ENCODE measurements around the gene SLC26A4.
A peak's percentile ranks its signal among the peaks of the same experiment; 100 is the strongest.

SLC26A4 gene

GRCh38 chr7:107622894-107623293 is 37.7 kb upstream of the SLC26A4 start:
- no peak for DNase-seq (ENCODE audit: low spot score)
- in situ Hi-C loops (cut with MboI; ENCODE audit: low pct_unique_long_range_greater_than_20kb, low sequenced_read_pairs, unreplicated experiment) = no loop called here
- TF ChIP-seq, protein P1, sequence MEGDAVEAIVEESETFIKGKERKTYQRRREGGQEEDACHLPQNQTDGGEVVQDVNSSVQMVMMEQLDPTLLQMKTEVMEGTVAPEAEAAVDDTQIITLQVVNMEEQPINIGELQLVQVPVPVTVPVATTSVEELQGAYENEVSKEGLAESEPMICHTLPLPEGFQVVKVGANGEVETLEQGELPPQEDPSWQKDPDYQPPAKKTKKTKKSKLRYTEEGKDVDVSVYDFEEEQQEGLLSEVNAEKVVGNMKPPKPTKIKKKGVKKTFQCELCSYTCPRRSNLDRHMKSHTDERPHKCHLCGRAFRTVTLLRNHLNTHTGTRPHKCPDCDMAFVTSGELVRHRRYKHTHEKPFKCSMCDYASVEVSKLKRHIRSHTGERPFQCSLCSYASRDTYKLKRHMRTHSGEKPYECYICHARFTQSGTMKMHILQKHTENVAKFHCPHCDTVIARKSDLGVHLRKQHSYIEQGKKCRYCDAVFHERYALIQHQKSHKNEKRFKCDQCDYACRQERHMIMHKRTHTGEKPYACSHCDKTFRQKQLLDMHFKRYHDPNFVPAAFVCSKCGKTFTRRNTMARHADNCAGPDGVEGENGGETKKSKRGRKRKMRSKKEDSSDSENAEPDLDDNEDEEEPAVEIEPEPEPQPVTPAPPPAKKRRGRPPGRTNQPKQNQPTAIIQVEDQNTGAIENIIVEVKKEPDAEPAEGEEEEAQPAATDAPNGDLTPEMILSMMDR (IDR thresholded peaks at IDR 0.05; ENCODE audit: extremely low read depth, insufficient read depth, missing control alignments) = no peak

DNA sequence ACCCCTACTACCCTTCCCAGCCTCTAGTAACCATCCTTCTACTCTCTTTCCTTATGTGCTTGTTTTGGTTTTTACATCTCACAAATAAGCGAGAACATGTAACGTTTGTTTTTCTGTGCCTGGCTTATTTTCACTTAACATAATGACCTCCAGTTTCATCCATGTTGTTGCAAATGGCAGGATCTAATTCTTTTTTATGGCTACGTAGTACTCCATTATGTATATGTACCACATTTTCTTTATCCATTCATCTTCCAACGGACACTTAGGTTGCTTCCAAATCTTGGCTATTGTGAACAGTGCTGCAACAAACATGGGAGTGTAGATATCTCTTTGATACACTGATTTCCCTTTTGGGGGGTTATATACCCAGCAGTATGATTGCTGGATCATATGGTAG is 33.6 kb upstream of the SLC26A4 start:
- in situ Hi-C loops (cut with MboI; ENCODE audit: low pct_unique_long_range_greater_than_20kb, low sequenced_read_pairs, unreplicated experiment) = no loop called here
- TF ChIP-seq, protein P1 (IDR thresholded peaks at IDR 0.05; ENCODE audit: extremely low read depth, insufficient read depth, missing control alignments) = no peak
- DNase-seq (ENCODE audit: low spot score) = no peak

- in situ Hi-C loops (cut with MboI; ENCODE audit: low pct_unique_long_range_greater_than_20kb, low sequenced_read_pairs, unreplicated experiment) = no loop called here
- TF ChIP-seq, protein P1 (IDR thresholded peaks at IDR 0.05; ENCODE audit: extremely low read depth, insufficient read depth, missing control alignments) = no peak
- no peak for DNase-seq (ENCODE audit: low spot score)
These were observed 32.1 kb upstream of the SLC26A4 start for GRCh38 chr7:107628461-107629064.

- in situ Hi-C loops (cut with MboI; ENCODE audit: low pct_unique_long_range_greater_than_20kb, low sequenced_read_pairs, unreplicated experiment) = no loop called here
- TF ChIP-seq, protein P1 (IDR thresholded peaks at IDR 0.05; ENCODE audit: extremely low read depth, insufficient read depth, missing control alignments) = no peak
- DNase-seq (ENCODE audit: low spot score) = no peak
These were observed 30.3 kb upstream of the SLC26A4 start for GRCh38 chr7:107630342-107630741.

GRCh38 chr7:107631588-107632491 is 28.8 kb upstream of the SLC26A4 start:
- TF ChIP-seq, protein P1 (IDR thresholded peaks at IDR 0.05; ENCODE audit: extremely low read depth, insufficient read depth, missing control alignments) = peak; percentile 1
- in situ Hi-C loops (cut with MboI; ENCODE audit: low pct_unique_long_range_greater_than_20kb, low sequenced_read_pairs, unreplicated experiment) = no loop called here
- DNase-seq (ENCODE audit: low spot score) = no peak

DNA sequence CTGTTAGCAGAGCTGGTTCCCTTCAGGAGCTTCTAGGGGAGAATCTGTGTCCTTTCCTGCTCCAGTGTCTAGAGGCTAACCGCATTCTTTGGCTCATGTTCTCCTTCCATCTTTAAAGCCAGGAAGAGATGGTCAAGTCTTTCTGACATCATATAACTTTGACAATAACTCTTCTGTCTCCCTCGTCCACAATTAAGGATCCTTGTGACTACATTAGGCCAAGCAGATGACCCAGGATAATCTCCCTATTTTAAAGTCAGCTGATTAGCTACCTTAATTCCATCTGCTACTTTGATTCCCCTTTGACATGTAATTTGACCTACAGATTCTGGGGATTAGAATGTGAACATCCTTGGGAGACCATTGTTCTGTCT is 28.1 kb upstream of the SLC26A4 start:
- DNase-seq (ENCODE audit: low spot score) = no peak
- TF ChIP-seq, protein P1 (IDR thresholded peaks at IDR 0.05; ENCODE audit: extremely low read depth, insufficient read depth, missing control alignments) = no peak
- in situ Hi-C loops (cut with MboI; ENCODE audit: low pct_unique_long_range_greater_than_20kb, low sequenced_read_pairs, unreplicated experiment) = no loop called here
